Activated naive CD4-positive, alpha-beta T cell treated with anti-CD3 and anti-CD28 coated beads, Interleukin-2, amount 50 U/mL, for 16 hours (primary cell): ENCODE measurements around the gene ZMIZ1.

Source experiments
- DNase-seq: peaks from one replicate; pipeline ENCODE4 v3.0.0-alpha.2; 2020

Gene ZMIZ1, protein sequence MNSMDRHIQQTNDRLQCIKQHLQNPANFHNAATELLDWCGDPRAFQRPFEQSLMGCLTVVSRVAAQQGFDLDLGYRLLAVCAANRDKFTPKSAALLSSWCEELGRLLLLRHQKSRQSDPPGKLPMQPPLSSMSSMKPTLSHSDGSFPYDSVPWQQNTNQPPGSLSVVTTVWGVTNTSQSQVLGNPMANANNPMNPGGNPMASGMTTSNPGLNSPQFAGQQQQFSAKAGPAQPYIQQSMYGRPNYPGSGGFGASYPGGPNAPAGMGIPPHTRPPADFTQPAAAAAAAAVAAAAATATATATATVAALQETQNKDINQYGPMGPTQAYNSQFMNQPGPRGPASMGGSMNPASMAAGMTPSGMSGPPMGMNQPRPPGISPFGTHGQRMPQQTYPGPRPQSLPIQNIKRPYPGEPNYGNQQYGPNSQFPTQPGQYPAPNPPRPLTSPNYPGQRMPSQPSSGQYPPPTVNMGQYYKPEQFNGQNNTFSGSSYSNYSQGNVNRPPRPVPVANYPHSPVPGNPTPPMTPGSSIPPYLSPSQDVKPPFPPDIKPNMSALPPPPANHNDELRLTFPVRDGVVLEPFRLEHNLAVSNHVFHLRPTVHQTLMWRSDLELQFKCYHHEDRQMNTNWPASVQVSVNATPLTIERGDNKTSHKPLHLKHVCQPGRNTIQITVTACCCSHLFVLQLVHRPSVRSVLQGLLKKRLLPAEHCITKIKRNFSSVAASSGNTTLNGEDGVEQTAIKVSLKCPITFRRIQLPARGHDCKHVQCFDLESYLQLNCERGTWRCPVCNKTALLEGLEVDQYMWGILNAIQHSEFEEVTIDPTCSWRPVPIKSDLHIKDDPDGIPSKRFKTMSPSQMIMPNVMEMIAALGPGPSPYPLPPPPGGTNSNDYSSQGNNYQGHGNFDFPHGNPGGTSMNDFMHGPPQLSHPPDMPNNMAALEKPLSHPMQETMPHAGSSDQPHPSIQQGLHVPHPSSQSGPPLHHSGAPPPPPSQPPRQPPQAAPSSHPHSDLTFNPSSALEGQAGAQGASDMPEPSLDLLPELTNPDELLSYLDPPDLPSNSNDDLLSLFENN

DNA sequence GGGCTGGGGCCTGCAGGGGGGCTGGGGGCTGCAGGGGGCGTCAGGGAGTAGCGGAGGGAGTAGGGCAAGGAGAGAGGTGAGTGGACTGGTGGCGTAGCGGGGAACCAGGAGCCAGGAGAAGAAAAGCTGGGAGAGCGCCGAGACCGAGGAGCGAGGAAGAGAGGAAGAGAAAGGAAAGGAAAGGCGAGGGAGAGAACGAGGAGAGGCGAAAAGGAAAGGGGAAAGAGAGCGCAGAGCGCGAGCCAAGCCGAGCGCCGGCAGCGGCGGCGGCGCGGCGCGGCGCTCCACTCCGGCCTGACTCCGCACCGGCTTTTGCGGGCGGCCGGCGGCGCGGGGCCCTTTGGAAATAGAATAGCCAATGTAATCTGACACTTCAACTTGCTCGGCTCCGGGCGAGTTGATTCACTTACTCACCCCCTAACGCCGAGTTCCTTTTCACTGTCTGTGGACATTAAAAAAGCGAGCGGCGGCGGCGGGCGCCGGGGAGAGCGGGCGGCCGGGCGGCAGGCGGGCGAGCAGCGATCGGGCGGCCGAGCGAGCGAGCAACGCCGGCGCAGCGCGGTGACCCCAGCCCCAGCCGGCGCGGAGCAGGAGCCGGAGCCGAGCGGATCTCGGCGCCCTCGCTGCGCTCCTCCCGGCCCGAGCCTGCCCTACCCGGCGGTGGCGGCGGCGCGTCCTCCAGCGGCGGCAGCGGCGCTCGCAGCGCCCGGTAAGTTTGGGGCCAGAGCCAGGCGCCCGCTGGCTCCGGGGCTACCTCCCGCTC, at the start of gene ZMIZ1:
TSS of gene ZMIZ1 (plus strand) at position 405 of the 763 bp plus-strand sequence. CDS start 132,667 bp downstream, outside the sequence.
- peak; percentile 83 for DNase-seq

- no peak for DNase-seq
Observed at GRCh38 chr10:79019441-79020014, 49.2 kb upstream of the ZMIZ1 start.

DNA sequence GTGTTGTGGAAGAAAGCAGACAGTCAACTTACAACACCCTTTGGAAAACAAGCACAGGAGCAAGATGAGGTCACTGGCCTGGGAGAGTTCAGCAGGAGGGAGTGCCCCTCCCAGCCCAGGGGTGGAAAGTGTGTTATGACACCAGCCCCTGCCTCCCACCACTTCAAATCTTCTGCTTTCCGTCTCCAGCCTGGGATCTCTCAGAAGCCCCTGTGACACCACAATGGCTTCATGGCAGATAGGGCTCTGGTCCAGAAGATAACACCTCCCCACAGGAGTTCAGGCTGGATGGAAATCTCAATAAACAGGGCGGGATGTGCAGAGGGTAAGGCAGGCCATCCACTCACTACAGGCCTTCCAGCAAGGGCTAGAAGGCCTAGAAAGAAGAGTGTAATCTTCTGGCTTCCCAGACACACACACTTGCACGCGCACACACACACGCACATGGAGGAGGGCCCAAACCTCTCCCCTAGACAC, 48.7 kb upstream of the ZMIZ1 start:
- DNase-seq: no peak

DNA sequence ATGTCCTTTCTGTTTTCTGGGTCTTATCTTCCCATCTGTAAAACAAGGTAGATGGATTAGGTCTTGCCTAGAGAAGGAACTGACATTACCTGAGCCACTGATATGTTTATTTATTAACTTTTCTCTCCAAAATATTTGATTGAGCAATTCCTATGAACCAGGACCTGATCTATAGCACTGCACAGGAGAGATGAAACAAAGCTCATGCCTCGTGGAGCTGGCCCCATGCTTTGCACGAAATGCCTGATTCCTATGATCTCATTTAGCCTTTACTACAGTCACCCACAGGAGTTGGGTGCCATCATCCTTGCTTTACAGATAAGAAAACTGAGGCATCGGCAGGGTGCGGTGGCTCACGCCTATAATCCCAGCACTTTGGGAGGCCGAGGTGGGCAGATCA, 48.2 kb upstream of the ZMIZ1 start:
- no peak for DNase-seq

- no peak for DNase-seq
Observed at GRCh38 chr10:79021331-79021907, 47.3 kb upstream of the ZMIZ1 start.

GRCh38 chr10:79021948-79022499, 46.7 kb upstream of the ZMIZ1 start:
- no peak for DNase-seq

GRCh38 chr10:79022565-79023230, 46.1 kb upstream of the ZMIZ1 start:
- no peak for DNase-seq

DNA sequence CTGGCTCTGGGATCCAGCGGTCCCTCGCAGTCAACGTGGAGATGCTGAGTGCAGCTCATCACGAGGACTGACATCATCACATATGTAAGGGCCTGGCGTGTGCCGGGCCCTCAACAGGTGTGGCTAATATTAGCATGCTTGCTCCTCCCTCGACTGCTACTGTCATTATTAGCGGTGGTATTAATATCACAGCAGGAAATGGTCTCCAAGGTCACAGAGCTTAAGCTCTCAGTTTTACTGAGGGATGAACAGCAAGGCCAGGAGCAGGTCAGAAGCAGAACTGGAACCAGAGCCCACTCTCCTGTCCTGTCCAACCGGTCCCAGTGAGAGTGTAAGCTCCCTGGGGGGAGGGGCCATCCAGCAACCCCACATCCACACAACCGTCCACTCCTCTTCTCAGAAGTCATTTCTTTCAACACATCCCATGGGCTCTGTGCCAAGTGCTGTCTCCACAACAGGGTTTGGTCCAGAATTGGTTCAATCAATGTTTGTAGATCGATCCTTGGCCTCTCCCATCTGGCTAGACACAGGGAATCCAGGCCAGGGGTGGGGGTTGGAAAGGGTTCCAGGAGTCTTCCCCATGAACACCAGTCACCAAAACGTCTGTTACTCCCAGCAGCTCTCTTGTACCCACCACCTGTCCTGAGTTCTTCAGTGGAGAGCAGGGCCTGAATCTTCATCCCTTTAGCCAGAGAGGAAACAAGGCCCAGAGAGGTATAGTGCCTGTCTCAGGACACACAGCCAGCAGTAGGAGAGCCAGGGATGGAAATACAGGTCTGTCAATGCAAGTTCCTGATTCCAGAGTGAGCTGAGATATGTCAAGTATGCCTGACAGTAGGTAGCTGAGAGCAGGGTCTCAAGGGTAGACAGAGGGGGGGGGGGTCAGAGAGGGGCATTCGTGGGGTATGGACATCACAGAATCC, 45.3 kb upstream of the ZMIZ1 start:
- DNase-seq: no peak

DNA sequence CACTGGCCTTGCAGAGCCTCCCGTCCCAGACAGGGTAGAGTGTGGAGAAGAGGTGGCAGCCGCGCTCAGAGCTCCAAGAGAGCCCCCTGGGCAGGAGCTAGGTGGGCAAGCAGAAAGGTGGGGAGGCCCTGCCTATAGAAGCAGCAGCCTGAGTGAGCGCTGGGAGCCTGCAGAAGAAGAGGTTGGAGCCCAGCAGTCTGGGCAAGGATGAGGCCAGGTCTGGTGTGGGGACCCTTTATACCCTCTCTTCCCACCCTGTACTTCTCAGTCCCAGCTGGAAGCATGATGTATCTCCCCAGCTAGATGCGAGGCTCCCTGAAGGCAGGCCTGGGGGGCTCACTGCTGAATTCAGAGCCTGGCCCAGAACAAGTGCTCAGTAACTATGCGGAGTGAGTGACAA, 44.5 kb upstream of the ZMIZ1 start:
- DNase-seq: no peak

DNA sequence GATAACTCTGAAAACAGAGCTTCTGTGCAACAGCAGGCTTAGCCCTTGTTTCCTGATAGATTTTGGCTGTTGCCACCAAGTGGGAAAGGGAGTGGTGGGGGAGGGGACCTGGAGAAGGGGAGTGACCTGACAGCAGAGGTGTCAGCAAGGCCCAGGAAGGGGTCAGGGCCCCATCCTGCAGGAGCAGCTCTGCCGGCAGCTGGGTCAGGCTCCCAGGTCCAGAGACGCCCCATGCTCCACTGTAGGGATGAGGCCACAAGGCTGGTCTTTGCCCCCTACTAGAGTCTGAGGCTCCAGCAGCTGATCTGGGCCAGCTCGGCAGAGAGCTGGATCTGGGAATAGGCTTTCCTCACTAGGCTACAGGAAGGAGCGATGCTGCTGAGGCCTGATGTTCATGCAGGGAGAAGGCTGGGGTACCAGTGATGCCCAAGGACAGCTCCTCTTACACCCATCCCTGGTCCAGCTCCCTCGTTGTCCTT, 44.0 kb upstream of the ZMIZ1 start:
- DNase-seq: no peak

GRCh38 chr10:79025199-79025832, 43.5 kb upstream of the ZMIZ1 start:
- DNase-seq: peak; percentile 40

DNA sequence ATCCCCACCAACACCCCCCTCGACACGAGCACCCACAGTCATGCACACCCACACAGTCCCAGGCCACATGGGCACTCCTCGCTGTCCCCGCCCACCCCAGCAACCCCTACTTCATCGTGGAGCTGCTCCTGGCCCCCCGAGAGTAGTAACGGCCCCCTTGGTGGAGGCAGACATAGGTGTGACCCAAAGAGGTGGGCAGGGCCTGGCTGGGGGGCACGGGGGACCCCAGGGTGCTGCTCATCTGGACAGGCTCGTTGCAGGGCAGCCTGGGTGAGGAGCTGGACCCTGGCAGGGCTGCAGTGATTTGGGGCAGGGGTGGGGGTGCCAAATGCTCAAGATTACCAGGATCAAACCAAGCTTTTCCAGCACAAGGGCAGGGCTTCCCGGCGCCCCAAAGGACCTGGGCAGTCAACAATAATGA, 42.4 kb upstream of the ZMIZ1 start:
- no peak for DNase-seq

DNA sequence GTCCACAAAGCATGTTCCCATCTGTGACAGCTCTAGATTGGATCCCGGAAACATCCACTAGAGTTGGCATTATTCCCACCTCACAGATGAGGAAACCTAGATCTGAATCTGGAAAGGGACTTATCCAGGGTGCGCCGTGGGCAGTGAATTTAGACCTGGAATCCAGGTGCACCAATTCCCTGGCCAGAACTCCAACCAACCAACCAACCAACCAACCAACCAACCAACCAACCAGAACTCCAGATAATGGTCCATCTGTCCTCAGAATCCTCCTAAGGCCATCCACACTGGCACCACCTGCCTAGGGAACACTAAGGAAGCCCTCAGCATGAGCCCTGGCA, 42.0 kb upstream of the ZMIZ1 start:
- no peak for DNase-seq

GRCh38 chr10:79027147-79028055, 41.4 kb upstream of the ZMIZ1 start:
- DNase-seq: no peak

DNA sequence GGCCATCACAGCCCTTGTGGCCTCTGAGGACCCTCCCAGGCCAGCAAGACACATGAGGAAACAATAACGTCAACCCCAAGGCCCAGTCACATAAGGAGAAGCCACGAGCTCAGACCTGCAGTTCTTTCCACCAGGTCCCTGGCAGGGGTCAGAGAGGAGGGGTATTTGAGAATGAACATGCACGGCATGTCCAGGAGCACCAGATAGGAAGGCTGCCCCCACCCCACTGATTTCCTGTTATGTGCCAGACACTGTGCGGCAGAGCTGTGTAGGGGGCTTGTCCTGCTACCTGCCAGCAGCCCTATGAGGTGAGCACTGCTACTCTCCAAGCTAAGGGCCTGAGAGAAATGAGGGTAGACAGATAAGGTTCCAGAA, 40.7 kb upstream of the ZMIZ1 start:
- no peak for DNase-seq

DNA sequence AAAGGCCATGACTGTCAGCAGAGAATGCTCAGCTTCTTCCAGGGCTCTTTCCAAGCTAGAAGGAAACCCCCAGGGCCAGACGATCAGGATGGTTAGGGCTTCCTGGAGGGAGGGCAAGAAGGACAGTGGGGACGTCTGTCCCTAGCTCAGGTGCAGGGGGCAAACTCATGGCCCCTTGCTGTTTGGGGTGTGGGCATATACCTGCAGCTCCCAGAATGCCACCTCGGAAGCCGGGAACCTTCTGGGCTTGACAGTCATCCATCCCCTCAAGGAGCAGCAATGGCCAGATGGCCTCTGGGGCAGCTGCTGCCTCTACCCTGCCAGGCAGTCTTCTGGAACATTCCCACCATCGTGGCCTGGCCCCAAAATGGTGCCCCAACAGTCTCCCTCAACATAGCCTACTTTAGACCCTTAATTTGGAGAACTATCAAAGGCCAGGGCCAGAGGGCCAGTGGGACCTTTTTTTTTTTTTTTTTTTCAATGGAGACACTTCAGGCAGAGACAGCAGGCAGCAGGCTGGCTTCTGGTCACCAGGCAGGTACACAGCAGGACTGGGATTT, 40.2 kb upstream of the ZMIZ1 start:
- DNase-seq: no peak

DNA sequence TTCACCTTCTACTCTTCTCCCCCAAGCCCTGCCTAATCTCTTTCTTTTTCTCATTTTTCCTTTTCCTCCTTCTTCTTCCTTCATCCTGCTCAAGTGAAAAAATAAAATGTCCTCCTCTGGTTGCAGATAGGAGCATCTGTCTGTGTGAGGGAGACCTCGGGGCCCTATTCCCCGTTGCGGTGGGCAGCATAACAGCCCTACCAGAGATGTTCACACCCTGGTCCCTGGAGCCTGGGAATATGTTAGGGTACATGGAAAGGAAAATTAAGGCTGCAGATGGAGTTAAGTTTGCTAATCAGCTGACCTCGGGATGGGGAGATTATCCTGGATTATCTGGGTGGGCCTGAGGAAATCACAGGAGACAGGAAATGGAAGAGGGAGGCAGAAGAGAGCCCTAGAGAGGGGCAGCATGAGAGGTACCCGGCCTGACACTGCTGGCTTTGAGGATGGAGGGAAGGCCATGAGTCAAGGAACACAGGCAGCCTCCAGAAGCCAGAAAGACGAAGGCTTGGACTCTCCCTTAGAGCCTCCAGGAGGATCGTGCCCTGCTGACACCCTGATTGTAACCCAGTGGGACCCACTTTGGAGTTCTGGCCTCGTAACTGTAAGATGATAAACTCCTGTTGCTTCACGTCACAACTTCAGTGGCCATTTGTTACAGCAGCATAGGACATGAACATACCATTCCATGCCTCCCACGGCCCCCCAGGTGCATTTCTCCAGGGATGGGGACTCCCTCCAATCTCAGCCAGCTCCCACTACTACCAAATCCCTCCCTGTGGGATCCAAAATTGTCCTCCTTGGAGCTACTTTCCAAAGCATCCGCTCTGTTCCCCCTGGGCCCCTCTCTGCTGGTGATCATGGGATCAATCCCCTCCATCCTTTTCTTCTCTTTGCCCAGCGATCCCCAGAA, 39.0 kb upstream of the ZMIZ1 start:
- DNase-seq: no peak
